Measurements from ENCODE around the gene LPP.

LPP gene

GRCh38 chr3:188778091-188778852 lies 624.3 kb downstream of the LPP start:
- DNase-seq = no peak

GRCh38 chr3:188779281-188779980 lies 625.5 kb downstream of the LPP start:
- DNase-seq = no peak

DNA sequence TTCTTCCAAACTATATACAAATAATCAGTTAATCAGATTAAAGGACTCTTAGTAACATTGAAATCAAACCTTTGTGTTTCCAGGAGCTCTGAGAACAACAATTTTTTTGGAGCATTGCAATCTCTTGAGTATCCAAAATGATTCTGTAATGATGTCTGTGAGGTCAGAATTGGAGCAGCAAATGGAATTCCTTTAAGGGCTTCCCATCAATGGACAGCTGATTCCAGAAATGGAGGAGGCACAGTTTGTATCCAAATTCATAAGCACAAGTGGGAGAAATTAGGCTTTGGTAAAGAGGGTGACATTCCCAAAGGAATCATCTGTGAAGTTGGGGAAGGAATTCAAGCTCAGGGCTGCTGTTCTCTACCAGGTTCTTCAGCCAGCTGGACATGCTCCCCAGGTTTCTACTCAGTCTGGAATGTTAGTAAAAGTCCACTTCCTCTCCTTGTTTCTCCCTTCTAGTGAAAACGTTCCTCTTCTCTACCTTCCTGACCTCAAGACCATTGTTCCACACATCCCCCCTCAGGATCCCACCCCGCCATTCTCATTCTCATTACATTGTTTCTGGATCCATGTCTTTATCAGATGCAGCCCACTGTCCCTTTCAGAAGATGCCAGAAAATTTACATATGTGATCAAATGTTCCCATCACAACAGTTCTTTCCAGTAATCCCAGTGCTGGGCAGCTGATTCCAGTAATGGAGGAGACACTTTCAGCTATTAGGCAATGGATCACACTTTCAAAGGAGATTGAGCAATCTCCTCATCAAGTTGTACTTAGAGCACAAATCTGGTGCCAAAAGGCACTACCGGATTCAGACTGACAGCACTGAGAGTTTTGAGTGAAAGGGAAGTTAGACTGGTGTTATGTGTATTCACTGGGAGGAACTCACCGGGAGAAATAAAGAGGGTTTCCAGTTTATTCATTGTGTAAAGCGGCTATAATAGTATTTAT lies 626.5 kb downstream of the LPP start:
- DNase-seq = no peak

DNA sequence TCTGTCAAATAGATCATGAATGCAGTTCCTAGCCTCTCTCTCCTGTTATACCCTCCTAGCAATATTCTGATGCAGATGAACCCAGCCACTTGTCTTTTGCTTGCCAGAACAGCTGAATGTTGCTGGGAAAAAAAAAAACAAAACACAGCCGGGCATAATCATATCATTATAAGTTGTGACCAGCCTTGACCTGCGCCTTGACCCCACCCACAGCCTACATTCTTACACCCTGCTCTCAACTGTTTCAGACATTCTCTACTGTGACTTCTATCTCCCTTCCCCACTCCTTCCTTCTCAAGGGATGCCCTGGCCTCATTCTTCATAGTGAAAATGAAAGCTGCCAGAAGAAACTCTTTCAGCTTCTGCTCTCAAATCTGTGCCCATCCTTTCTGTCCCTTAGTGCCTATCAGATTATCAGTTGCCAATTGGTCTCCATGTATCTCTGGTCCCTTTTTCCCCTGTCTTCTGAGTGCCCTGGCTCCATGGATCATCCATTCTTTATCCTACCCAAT lies 628.7 kb downstream of the LPP start:
- DNase-seq = no peak

DNA sequence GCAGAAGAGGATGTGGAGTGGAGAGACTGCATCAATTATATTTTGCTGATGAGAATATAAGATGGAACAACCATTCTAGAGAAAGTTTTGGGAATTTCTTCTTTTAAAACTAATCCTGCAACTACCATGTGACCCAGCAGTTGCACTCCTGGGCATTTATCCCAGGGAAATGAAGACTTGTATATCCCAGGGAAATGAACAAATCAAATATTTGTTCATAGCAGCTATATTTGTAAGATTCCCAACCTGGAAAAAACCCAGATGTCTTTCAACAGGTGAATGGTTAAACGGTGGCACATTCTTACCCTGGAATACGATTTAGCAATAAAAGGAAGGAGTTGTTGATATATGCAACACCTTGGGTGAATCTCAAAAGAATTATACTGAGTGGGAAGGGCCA lies 632.5 kb downstream of the LPP start:
- DNase-seq = no peak

DNA sequence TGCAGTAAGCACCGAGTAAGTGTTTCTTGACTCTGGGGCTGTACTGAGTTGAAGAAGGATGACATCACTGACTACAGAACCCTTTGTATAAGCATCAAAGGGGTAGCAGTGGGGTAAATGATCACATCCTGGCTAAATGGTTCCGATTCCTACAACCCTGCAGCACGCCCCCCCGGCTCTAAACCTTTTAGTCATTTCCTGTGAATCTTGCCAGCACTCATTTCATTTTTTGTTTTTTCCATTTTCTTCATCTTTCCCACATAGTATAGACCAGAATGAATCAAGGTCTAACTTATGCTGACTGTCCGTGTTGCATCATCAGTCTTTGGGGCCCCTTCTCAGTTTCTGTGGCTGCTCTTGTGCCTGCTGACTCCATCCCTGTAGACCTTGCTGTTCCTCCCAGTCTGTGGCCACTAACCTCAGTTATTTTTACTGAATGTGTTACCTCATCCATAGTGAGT lies 634.7 kb downstream of the LPP start:
- peak; percentile 74 to 82 for DNase-seq

- DNase-seq = peak in 1 of 2 donors; percentile 18
These were observed 635.3 kb downstream of the LPP start for GRCh38 chr3:188789251-188789650.

DNA sequence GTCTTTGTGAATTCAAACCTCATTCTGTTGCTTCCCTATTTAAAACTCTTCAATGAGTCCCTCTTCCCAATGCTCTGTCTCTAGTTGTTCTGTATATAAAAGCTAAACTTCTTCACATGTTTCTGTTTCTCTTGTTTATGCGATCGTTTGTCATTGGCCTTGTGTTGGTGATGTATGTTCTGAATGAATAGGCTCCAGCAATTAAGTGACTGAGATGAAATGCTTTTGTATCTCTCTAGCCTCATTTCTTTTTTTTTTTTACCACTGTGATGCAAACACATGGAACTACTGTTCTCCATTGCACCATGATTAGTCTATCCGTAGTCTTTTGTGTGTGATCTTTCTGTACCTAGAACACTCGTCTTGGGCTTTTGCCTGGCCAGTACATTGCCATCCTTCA lies 637.4 kb downstream of the LPP start:
- no peak for DNase-seq

DNA sequence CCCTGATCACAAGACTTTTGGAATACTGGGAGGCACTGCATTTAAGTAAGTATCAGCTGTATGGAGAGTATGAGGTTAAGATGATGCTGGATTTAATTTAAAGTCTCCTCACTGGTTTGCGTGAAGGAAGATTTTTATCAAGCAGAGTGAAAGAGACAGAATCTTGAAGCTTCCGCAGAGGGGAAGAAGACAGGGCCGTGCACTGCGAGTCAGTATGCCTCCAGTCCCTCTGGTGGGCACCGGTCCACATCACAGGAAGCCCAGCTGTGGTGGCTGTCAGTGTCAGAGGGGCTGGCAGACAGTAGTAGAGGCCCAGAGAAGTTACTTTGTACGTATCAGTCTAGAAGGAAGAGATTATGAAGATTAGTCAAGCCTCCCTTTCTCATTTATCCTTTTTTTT lies 638.8 kb downstream of the LPP start:
- no peak for DNase-seq

GRCh38 chr3:188796122-188796631 lies 642.2 kb downstream of the LPP start:
- DNase-seq = no peak

DNA sequence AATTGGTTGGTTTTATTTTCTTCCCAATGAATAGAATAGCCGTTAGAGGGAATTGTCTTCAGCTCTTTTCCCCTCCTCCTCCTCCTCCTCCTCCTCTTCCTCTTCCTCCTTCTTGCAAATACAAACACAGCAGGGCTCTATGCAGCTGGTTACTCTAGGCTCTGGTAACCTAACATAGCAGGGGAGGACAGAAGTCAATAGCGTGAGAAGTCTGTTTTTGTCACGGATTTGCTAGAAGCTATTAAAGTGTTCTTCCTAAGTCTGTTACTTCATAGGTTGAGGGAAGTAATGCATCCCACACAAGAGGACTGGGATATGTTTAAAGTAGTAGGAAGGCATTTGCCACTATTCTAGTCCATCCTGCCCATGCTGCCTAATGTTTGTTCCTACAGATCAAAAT lies 643.1 kb downstream of the LPP start:
- DNase-seq = no peak

DNA sequence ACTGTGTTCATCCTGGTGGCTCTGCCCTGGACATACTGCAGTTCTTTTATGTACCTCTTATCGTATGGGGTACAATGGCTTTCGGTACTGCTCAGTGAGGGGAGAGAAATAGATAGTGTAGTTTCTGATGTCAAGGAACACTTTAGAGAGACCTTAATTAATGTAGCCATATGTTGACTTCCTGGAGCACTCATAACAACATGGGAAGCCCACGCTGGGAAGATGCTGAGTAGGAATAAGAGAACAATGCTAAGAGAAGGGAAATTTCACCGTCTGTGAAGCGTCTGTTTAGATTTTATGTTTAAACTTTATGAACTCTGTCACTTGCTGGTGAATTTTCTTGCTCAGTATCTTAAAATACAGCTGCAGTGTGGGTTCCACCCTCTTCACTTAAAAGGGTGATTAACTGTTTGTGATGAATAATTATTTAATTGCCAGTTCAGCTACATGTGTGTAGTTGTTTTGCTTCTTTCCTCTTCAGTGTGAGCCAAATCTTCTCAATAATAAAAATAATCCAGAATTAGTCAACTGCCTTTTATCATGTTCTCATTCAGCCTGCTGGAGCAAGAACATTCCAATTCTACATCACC lies 644.7 kb downstream of the LPP start:
- DNase-seq = no peak

DNA sequence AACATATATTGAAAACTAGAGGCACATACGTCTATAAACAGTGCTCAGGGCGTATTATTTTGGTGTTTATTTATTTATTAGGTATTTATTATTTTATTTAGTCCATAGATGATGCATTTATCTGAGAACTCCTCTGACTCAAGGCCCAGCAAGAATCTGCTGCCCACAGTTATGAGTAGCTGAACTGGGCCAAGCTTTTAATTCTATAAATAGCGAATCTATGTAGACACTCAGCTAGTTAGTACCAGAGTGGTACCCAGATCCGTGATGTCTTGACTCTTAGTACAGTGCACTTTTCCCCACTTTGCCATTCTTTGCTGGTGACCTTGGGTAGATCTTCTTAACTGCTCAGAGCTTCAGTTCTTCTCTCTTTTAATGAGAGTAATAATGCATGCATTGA lies 647.4 kb downstream of the LPP start:
- DNase-seq = no peak

DNA sequence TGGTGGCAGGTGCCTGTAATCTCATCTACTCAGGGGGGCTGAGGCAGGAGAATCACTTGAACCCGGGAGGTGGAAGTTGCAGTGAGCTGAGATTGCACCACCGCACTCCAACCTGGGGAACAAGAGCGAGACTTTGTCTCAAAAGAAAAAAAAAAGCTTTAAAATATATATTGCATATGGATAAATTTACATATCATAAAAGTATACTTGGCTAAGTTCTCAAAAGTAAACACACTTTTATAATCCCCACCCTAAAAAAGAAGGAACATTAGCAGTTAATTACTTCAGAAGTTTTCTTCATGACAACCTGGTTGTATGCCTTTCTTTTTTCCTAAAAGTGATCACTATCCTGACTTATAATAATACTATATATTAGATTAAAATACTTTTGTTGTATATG lies 648.7 kb downstream of the LPP start:
- no peak for DNase-seq

DNA sequence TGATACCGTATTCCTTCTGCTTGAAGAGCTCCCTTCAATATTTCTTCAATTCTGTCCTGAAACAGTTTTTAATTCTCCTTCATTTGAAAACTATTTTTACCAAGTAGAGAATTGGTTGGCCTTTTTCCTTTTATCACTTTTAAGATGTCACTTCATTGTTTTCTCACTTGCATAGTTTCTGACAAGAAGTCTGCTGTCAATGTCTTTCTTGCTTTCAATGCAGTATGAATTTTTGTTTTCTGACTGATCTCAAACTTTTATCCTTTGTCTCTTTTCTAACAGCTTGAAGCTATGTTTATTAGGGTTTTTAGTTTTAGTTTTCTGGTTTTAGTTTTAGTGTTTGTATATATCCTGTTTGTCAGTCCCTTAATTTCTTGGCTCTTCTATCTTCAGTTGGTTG lies 653.0 kb downstream of the LPP start:
- no peak for DNase-seq

DNA sequence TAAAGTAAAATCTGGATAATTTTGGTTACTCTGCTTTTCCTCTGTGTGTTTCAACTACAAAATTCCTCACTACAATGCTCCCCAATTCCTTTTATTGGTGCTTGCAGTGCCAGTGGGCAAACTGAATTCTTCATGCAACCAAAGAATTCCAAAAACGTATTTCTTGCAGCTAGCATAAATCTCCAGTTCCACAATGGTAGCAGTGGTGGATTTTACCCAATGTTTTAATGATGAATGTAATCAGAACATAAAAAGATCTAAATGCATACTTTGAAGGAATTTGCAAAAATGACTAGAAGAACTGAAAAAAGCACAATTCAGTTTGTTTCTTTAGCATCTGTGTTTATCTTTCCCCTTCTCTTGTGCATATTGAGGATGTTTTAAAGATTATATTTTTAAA lies 658.2 kb downstream of the LPP start:
- DNase-seq = no peak

DNA sequence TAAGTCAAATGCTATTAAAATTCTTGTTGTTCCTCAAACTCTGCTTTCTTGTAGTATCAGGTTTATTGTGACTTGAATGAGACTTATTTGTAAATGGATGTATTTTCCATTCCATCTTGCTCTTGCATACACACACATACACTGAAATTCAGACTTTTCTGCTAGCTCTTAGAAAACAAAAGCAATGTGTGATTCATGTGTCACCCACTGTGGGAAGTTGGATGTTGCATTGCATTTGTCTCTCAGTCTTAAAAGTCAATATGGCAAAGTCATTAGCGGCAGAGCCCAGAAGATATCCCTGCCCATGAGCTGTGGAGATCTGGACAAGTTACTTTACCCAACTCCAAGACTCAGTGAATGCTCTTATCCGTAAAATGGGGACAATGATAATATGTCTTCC lies 660.6 kb downstream of the LPP start:
- no peak for DNase-seq

- DNase-seq = no peak
These were observed 663.4 kb downstream of the LPP start for GRCh38 chr3:188817103-188817934.

- no peak for DNase-seq
These were observed 663.9 kb downstream of the LPP start for GRCh38 chr3:188817935-188818269.

GRCh38 chr3:188818282-188818681 lies 664.3 kb downstream of the LPP start:
- no peak for DNase-seq

DNA sequence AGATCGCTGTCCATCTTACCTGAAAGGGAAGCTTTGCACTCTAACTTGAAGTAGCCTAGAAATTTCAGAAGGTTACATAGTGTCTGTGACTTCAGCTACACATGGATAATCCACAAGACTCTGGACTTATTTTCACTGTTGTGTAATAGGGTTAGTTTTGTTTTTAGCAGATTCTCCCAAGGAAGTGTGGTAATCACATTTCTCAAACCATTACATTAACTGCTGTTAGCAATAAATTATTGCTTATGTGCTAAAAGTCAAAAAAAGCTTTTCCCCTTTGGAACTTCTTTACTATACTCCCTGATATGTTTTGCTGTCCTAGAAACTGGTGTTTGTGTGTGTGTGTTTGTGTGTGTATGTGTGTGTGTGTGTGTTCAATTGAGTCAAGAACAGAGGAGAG lies 666.0 kb downstream of the LPP start:
- DNase-seq = no peak

GRCh38 chr3:188822004-188822403 lies 668.0 kb downstream of the LPP start:
- no peak for DNase-seq

Data from stimulated activated CD4-positive, alpha-beta T cell treated with anti-CD3 and anti-CD28 coated beads, Interleukin-2, amount 100 ng/mL, for 24 hours (primary cell).